Kidney tubule cell (primary cell): Measurements from ENCODE around the gene PVRIG.
A peak's percentile ranks its signal among the peaks of the same experiment; 100 is the strongest.
"Not testable (repeated sequence)": the region's sequence is repeated elsewhere in the genome, so short reads cannot be mapped to it uniquely, and the experiment has no call there.

Experiments
- DNase-seq: peaks from one replicate; pipeline ENCODE4 v3.0.0-alpha.2; 2018; ENCODE audit warnings: low spot score

The PVRIG gene

DNA sequence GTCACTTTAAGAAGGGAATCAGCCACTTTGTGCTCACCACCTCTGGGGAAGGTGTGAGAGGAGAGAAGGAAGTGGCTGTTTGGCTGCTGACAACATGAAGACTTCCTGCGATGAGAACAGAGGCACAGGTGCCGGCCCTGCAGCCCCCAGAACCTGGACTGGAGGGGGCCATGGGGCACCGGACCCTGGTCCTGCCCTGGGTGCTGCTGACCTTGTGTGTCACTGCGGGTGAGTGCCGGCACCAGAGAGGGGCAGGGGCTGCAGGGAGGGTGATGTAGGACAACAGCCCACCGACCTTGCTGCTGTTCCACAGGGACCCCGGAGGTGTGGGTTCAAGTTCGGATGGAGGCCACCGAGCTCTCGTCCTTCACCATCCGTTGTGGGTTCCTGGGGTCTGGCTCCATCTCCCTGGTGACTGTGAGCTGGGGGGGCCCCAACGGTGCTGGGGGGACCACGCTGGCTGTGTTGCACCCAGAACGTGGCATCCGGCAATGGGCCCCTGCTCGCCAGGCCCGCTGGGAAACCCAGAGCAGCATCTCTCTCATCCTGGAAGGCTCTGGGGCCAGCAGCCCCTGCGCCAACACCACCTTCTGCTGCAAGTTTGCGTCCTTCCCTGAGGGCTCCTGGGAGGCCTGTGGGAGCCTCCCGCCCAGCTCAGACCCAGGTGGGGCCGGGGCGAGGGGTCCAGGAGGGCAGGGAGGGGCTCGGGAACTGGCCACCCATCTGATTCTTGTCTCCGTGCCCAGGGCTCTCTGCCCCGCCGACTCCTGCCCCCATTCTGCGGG is at the start of gene PVRIG:
Gene PVRIG (plus strand): TSS at position 149 of the 785 bp plus-strand sequence. CDS start 22 bp downstream, at position 171.
- DNase-seq = not testable (repeated sequence)

DNA sequence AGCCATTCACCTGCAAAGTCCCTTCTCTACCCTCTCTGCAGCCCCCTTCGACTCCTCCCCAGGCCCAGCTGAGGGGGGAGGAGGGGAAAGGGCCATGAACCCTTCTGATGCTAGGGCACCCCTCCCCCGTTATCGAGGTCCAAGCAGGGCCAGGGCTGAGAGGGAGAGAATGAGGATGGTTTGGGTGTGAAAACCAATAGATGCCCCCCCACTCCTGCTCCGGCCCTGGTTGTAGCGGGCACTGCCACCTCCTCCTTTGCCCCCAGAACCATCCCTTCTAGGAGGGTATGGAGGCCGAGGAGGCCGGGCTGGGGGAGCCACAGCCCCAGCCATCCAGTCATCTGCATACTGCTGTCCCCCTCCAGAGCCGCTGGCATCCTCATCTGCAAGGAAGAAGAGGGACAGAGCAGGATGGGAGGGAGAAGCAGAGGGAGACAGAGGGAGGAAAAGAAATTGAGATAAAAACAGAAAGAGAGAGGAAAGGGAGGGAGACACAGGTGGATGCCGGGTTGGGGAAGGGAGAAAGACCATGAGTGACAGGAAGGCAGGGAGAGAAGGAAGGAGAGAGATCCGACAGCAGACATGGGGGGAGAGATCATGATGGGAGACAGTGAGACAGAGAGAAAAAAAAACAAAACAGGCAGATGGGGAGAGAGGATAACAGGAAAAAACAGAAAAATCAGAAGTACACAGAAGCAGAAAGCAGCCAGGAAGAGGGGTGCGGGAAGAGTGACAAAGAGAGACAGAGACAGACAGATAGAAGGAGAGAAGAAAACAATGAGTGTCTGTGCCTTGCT is 49.5 kb upstream of the PVRIG start:
- DNase-seq = no peak

DNA sequence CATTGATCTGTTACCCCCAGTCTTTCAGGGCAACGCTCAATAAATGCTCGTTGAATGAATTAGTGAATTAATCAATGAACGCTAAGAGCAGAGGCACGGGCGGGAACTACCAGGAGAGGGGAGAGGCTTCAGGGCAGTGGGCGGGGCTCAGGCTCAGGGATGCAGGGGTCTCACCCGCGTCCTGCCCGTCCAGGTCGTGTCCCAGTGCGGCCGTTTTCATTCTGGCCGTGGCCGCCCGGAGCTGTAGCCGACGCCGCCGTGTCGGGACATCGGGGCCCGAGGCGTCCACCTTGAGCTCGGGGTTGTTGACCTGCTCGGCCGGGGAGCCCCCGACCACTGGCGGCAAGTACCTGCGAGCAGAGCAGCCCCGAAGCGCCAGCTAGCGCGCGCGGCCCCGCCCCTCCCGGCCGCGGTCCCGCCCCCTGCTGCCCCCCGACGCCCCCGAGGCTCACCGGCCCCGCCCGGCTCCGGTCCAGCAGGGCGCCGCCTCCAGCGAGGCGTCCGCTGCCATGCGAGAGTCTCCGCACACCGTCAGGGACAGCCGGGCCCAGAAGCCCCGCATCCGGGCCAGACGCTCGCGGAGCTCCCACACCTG is 48.6 kb upstream of the PVRIG start:
- no peak for DNase-seq

DNA sequence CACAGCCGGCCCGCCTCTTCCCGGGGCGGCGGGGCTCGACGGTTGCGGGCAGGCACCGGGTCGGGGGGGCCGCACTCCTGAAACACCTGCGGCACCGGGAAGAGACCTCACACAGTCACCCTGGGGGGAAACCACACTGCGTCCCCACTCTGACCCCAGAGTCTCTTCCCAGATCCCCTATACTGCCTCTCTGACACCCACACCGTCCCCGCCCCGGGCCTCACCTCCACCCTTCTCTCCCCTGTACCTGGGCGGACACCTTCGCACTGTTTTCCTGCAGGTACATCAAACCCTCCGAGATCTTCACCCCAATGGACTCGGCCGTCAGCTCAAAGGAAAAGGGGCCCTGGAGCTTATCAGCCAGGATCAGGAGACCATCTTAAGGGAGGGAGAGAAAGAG is 47.9 kb upstream of the PVRIG start:
- no peak for DNase-seq

DNA sequence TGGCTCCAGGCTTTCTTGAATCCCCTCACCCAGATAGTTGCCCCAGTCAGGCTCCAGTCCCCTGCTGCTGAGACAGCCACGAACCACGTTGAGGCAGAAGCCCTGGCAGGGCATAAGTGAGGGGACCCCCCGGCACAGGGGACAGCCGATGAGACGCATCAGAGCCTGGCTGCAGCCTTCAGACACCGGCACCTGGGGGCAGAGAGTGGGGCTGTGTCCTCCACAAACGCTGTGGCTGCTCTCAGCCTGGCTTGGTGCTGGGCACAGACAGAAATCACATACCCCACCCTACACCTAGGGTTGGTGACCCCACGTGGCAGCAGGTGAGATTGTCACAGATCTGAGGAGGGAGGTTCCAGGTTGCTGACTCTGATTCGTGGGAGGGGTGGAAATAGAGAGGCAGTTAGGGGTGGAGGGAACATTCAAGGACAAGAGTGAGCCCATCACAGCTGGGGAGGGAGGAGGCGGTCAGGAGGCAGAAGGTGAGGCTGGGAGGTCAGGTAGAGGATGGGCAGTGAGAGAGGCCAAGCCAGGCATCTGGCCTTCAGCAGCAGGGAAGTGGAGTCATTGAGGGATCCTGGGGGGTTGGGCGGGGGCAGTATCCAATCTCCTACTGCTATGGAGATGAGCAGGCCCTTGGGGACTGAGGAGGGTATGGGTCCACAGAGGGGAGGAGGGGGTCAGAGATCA is 45.8 kb upstream of the PVRIG start:
- DNase-seq = no peak

DNA sequence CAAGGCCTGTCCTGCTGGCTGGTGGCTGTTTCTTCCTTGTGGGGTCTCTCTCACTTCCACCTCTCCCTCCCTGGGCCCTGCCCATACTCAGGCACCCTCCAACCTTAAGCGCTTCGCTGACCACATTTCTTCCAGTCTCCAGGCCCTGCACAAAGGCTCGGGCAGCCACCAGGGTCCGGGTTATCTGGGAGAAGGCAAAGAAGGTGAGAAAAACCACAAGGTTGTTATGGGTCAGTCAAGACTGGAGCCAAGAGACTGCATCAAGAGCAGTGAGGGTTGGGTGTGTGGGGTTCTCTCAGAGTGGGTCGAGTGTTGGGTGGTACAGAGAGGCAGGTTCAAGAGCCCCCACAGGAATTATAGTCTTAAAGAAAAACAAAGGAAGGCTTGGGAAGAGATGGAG is 45.2 kb upstream of the PVRIG start:
- no peak for DNase-seq

DNA sequence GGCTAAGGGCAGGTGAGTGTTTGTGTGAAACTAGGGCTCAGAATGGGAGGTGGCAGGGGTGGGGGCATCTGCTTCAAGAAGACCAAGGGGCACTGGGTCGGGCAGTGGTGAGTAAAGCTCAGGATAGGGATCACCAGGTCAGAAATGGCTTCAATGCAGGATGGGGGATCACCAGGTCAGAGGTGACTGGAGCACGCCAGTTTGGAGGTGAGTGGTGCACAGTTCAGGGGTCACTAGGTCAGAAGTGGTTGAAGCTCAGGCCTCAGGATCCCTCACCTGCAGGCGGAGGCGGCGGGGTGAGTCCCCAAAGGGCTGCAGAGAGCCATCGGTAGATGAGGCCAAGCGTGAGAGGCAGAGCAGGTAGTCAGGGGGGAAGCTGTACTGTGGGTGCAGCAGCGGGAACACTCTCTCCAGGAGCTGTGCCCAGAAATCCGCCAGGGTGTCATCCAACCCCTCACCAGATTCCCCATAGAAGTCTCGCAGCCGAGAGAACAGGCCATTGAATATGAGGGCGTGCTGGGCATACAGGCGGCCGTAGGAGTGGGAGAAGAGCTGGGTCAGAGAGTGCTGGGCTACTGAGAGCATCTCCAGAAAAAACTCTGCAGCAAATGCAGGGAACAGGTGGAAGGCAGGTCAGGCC is 44.3 kb upstream of the PVRIG start:
- no peak for DNase-seq

DNA sequence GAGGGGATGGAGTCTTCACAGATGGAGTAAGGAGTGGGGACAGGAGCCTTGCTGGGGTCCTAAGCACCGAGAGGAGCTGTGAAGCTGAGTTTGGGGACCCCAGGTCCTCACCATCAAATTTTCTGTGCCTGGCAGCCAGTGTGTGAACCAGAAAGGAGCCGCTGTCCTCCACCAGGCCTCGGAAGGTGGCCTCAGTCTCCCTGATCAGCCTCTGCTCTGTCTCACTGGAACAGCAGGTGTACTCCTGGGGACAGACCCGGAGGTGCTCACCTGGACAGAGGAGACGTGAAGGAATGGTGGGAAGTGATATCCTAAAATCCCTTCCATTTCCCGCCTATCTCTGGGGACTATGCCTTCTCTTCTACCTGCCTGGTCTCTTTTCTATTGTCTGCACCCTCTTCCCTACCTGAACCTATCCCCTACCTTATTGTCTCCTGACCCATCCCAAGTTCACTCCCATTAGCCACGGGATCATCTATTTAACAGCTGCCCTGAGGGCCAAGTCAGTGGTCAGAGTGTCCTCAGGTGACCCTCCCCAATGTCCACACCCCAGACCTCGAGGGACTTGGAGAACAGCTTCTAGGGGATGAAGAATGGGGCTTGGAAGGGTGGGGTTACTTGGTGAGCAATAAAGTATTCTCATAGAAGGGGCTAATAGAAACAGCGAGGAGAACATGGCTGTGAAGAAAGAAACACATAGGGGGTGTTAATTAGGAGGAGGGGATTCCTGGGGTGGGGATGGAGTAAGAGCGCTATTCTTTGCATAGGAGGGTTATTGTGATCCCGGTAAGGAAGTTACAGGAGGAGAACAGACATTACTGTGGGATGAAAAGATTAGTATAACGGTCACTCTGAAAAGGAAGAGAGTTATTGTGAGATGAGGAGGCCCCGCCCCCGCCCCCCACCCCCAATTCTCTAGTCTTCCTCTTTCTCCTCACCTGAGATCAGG is 43.4 kb upstream of the PVRIG start:
- no peak for DNase-seq

DNA sequence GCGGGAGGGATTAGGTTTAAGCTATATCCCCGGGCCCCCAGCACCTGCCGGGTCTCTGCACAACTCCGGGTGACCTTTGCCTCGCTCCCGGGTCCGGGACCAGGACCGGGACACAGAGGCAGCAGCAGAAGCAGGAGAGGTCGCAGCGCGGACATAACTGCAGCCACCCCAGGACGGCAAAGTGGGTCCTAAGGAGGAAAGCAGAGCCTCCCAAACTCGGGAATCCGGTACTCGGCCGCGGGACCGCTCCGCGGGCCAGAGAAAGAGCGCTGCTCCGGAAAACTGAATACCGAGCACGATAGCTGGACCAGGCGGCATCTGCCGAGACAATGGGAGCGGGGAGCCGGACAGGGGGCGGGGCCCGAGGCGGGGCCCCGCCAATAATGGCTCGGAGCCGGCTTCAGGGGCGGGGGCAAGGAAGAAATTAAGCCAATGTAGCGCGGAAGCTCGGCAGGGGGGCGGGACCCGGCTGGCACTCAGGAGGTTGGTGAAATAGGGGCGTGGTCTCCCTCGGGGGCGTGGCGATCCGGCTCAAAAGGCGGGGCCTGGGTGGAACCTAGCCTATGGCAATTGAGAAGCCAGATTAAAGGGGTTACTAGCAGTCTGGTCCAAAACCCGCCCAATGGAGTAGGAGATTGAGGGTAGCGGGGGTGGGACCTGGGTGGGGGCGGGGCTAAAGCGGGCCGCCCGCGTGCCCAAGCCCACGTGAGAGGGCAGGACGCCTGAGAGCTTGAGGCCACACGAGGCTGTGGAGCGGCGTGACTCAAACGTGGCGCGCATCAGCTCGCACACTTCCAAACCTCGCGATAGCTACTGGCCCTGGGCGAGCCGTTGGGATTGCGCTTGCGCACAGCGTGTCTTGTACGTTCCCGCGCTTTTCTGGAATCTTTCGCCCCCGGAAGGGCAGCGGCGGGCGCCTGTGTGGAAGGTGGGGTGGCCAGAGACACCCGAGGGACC is 42.4 kb upstream of the PVRIG start, which contains the start of the genes GPC2 and STAG3:
Gene GPC2 (minus strand): TSS at position 337 of the 957 bp plus-strand sequence. CDS start 182 bp downstream, at position 155.
Gene STAG3 (plus strand): TSS at position 874 of the 957 bp plus-strand sequence. CDS start 2,639 bp downstream, outside the sequence.
- peak; percentile 94 for DNase-seq

DNA sequence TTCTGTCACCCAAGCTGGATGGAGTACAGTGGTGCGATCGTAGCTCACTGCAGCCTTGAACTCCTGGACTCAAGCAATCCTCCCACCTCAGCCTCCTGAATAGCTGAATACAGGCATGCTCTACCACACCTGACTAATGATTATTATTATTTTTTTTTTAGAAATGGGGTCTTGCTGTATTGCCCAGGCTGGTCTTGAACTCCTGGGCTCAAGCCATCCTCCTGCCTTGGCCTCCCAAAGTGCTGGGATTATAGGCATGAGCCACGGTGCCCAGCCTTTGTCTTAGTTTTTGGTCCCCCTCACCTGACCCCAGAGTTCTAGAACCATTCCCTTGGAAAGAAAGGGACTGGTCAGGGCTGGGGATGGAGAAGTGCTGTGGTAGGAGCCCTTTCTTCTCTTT is 39.7 kb upstream of the PVRIG start:
- DNase-seq = not testable (repeated sequence)

DNA sequence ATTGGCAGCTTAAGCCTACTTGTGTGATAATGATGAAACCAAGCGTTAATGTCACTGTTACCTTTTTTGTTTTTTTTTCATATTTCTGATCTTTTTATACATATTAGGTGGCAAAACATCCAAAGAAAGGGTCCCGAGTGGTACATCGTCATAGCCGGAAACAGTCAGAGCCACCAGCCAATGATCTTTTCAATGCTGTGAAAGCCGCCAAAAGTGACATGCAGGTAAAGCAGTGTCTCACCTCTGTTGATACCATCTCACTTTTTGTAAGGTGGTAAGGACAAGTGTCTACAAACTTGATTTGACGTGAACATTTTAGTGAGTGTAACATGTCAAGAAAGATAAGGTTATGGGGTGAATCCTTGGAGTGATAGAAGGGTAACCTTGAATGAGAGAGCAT is 37.1 kb upstream of the PVRIG start:
- not testable (repeated sequence) for DNase-seq

DNA sequence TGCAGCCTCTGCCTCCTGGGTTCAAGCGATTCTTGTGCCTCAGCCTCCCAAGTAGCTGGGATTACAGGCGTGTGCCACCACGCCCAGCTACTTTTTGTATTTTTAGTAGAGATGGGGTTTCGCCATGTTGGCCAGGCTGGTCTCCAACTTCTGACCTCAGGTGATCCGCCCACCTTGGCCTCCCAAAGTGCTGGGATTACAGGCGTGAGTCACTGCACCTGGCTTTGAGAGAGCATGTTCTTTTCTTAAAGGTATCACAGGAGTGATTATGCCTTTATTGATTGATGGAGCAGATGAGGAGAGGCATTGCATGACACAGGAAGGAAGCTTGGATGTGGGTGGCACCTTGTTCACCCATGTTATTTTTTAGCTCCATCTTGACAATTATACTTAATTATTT is 36.7 kb upstream of the PVRIG start:
- not testable (repeated sequence) for DNase-seq

DNA sequence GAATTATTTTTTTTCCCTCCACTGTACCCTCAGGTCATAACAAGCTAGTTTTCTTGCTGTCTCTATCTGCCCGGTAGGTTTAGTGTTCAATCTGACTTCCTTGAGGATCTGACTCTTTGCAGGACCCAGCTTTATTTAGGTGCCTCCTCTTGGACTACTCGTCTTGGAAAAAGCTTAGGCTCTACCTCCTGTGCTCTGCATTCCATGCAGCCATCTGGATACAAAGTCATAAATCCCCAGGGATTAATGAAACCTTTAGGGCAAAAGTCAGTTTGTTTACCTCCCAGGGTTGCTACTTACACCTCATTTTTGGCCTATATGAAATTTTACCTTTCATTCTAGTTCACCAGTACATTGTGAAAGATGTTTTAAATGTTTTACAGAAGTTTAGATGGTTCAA is 34.0 kb upstream of the PVRIG start:
- DNase-seq = no peak

DNA sequence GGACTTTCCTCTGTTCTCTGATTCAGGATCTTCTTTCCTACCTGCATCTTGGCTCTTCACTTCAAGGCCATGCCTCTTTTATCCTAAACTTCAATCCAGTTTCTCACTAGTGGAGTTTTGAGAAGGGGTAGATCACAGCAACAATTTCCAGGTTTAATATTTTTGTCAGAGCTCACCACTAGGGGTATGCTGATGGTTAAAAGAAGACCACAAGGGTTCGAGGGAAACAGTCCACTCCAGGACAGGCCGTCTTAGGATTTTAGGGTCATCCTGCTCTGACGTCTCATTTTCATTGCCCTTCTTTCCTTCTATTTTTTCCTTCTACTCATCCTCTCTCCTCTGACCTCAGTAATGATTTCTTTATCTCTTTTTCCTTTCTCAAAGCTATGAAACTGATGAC is 30.7 kb upstream of the PVRIG start:
- no peak for DNase-seq

DNA sequence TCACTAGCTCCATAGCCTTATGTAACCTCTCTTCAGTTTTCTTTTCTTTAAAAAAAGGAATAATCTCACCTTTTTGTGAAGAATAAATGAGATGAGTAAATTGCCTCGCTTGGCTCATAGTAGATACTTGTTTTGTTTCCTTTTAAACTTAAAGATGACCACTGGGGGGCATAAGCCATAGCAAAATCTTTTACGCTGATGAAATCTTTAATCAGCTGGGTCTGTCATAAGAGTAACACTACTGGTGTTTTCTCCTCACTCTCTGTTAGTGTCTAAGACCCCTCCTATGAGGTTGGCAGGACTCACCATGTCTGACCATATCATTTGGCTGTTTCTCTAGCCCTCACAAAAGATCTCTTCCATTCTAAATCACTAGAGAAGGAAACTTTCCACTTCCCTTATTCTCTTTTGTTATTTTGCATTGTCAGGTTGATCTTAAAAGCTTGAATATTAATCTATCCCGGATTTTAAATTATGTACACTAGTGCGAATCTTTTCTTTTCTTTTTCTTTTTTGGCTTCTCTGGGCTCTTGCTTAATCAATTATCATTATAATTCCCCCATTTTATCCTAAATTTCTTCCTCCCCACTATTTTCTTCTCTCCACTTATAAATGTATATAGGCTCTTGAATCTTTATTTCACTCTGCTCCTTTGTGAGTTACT is 29.6 kb upstream of the PVRIG start:
- peak; percentile 24 for DNase-seq

DNA sequence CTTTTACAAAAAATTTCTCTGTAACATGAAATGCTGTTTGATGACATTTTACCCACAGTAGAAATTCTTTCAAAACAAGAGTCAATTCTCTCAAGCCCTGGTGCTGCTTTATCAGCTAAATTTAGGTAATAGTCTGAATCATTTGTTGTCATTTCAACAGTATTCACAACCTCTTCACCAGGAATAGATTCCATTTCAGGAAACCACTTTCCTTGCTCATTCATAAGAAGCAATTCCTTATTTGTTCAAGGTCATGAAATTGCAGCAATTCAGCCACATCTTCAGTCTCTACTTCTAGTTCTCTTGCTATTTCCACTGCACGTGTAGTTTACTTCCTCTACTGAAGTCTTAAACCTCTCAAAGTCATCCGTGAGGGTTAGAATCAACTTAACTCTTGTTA is 28.0 kb upstream of the PVRIG start:
- no peak for DNase-seq

DNA sequence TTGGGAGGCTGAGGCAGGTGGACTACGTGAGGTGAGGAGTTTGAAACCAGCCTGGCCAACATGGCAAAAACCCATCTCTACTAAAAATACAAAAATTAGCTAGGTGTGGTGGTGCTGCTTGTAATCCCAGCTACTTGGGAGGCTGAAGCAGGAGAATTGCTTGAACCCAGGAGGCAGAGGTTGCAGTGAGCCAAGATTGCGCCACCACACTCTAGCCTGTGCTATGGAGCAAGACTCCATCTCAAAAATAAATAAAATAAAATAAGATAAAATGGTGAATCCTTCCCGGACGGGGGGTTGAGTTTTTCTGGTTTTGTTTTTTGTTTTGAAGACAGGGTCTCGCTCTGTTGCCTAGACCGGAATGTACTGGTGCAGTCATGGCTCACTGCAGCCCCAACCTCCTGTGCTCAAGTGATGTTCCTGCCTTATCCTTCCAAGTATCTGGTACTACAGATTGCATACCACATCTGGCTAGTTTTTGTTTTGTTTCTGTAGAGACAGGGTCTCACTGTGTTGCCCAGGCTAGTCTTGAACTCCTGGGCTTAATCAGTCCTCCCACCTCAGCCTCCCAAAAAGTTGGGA is 27.4 kb upstream of the PVRIG start:
- DNase-seq = not testable (repeated sequence)

DNA sequence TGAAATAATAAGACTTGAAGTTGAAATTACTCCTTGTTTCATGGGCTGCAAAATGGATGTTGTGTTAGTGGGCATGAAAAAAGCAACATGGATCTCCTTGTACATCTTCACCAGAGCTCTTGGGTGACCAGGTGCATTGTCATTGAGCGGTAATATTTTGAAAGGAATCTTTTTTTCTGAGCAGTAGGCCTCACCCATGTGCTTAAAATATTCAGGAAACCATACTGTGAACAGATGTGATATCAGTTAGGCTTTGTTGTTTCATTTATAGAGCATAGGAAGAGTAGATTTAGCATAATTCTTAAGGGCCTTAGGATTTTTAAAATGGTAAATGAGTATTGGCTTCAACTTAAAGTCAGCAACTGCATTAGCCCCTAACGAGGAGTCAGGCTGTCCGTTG is 26.8 kb upstream of the PVRIG start:
- DNase-seq = no peak
